MCF 10A (cell line): Measurements from ENCODE around the gene NCOA5. TPM values are rescaled to one million over a fixed set of nuclear protein-coding genes. Genes with fewer than 3 reads are reported as not detected.

Experiments
- BruUV-seq: library from RNA; stranded (reverse); fragments of 400-500 nt; replicated peaks from 2 replicates; lab custom pipeline; 2021; lab: Mats Ljungman, UMichigan
- CTCF ChIA-PET: fragments of 300-600 bp; sonication (Branson Sonifier 250); formaldehyde crosslinking; extraction: SDS; loops from one replicate; lab custom pipeline; 2021; ENCODE audit warnings: antibody characterized with exemption, inconsistent platforms; lab: Yijun Ruan, JAX
- POLR2A ChIA-PET: fragments of 300-600, 350-650 bp; sonication (Branson Sonifier 250); formaldehyde crosslinking; extraction: SDS; loops from one replicate; lab custom pipeline; 2020; ENCODE audit warnings: antibody characterized with exemption, inconsistent platforms; lab: Yijun Ruan, JAX
- DNase-seq: peaks from one replicate; pipeline ENCODE4 v3.0.0-alpha.2; 2018; ENCODE audit not compliant: unreplicated experiment
- H3K27ac Mint-ChIP-seq: one replicate; pipeline ENCODE4 v1.8.0; 2022; ENCODE audit warnings: mild to moderate bottlenecking, low read depth, mixed read lengths; ENCODE audit not compliant: unreplicated experiment
- H3K27me3 Mint-ChIP-seq: one replicate; pipeline ENCODE4 v1.8.0; 2022; ENCODE audit warnings: mixed read lengths; ENCODE audit not compliant: insufficient read depth, unreplicated experiment
- H3K36me3 Mint-ChIP-seq: one replicate; pipeline ENCODE4 v1.8.0; 2022; ENCODE audit warnings: mild to moderate bottlenecking, moderate library complexity, mixed read lengths; ENCODE audit not compliant: insufficient read depth, unreplicated experiment
- H3K4me1 Mint-ChIP-seq: one replicate; pipeline ENCODE4 v1.8.0; 2022; ENCODE audit warnings: mixed read lengths; ENCODE audit not compliant: insufficient read depth, unreplicated experiment
- H3K4me3 Mint-ChIP-seq: one replicate; pipeline ENCODE4 v1.8.0; 2022; ENCODE audit warnings: mild to moderate bottlenecking, moderate library complexity, mixed read lengths; ENCODE audit not compliant: unreplicated experiment
- H3K9me3 Mint-ChIP-seq: one replicate; pipeline ENCODE4 v1.8.0; 2022; ENCODE audit warnings: mixed read lengths; ENCODE audit not compliant: unreplicated experiment
- CTCF ChIP-seq: fragments of 200-600 bp; IDR thresholded peaks from one replicate; pipeline ENCODE4 v1.8.0; 2022; ENCODE audit warnings: antibody characterized with exemption, mild to moderate bottlenecking; ENCODE audit not compliant: unreplicated experiment
- intact Hi-C: fragments of 100-400 bp; cut with micrococcal nuclease; formaldehyde crosslinking; loops from 2 replicates; pipeline ENCODE4 v1.14.1; 2022
- total RNA-seq: library from RNA; stranded (reverse); gene quantifications from 2 replicates; pipeline ENCODE4 v1.2.3, GENCODE V29; 2022

Gene NCOA5
- total RNA-seq, 1 experiment from 2014 or later = 26.0 TPM

GRCh38 chr20:46132705-46133120, 43.0 kb upstream of the NCOA5 start:
- no peak overlapping the region for H3K27ac Mint-ChIP-seq
- CTCF ChIA-PET = interaction anchor here (0.5 to 8.3 kb wide), 73 partner anchors 8 to 1236 kb away, joined by 3 to 146 read pairs (median 4); no protein-coding TSS in a partner anchor
- DNase-seq = peak; percentile 62
- POLR2A ChIA-PET = interaction anchor here (0.5 to 1.6 kb wide), 6 partner anchors 15 to 232 kb away, joined by 3 to 4 read pairs (median 3); no protein-coding TSS in a partner anchor
- H3K27me3 Mint-ChIP-seq = peaks cover 23% of the 10 kb centered on the region
- H3K4me1 Mint-ChIP-seq = no peaks in the 10 kb centered on the region
- H3K36me3 Mint-ChIP-seq = no peaks in the 10 kb centered on the region
- intact Hi-C loops = loop anchor here (1.0 kb wide), 3 partner anchors 193 to 306 kb away; no protein-coding TSS in a partner anchor
- no peak overlapping the region for H3K4me3 Mint-ChIP-seq
- TF ChIP-seq CTCF = peak; percentile 90
- no TSS peak for BruUV-seq
- H3K9me3 Mint-ChIP-seq = no peaks in the 10 kb centered on the region

- H3K27me3 Mint-ChIP-seq = peaks cover 29% of the 10 kb centered on the region
Observed at GRCh38 chr20:46131396-46131795, 41.6 kb upstream of the NCOA5 start.

DNA sequence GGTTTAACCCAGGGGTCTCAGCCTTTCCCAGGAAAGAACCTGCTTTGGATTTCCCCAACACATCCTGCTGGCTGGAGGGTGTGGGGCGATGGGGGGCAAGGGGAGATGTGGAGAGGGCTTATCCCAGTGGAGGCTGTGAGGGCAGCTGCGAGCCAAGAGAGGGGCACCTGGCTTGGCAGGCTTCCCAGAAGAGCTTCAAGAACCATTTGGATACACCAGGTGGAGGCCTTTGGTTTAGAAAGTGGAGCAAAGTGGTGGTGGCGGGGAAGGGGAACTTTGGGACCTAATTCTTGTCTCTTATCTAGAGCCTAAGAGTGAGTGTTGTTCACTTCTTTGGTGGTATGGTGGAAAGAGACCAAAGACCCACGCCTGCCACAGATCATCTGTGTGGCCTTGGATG, 40.8 kb upstream of the NCOA5 start:
- H3K36me3 Mint-ChIP-seq = peaks cover 5% of the 10 kb centered on the region
- no TSS peak for BruUV-seq
- no peak overlapping the region for H3K27ac Mint-ChIP-seq
- H3K9me3 Mint-ChIP-seq = no peaks in the 10 kb centered on the region
- peaks cover 36% of the 10 kb centered on the region for H3K27me3 Mint-ChIP-seq
- ChIA-PET POLR2A (interaction anchor here (0.9 to 1.9 kb wide), 2 partner anchors 137 to 276 kb away, joined by 3 to 6 read pairs; partner anchors contain the start of gene ELMO2), CTCF (interaction anchor here (0.7 to 8.3 kb wide), 12 partner anchors 14 to 1424 kb away, joined by 3 to 146 read pairs (median 4); no protein-coding TSS in a partner anchor)
- intact Hi-C loops = no loop called here
- H3K4me1 Mint-ChIP-seq = no peaks in the 10 kb centered on the region
- no peak overlapping the region for H3K4me3 Mint-ChIP-seq
- no peak for TF ChIP-seq CTCF
- no peak for DNase-seq

More at GRCh38 chr20:46131396-46131795, 41.6 kb upstream of the NCOA5 start:
- H3K36me3 Mint-ChIP-seq = peaks cover 5% of the 10 kb centered on the region
- intact Hi-C loops = no loop called here
- no peaks in the 10 kb centered on the region for H3K9me3 Mint-ChIP-seq
- H3K27ac Mint-ChIP-seq = no peak overlapping the region
- H3K4me3 Mint-ChIP-seq = no peak overlapping the region
- DNase-seq = no peak
- CTCF ChIA-PET = interaction anchor here (0.5 to 8.3 kb wide), 31 partner anchors 10 to 1460 kb away, joined by 3 to 146 read pairs (median 4); no protein-coding TSS in a partner anchor
- H3K4me1 Mint-ChIP-seq = no peaks in the 10 kb centered on the region
- BruUV-seq = no TSS peak
- POLR2A ChIA-PET = interaction anchor here (0.9 to 1.9 kb wide), 3 partner anchors 138 to 275 kb away, joined by 3 to 6 read pairs (median 4); partner anchors contain the start of gene ELMO2
- TF ChIP-seq CTCF = no peak

DNA sequence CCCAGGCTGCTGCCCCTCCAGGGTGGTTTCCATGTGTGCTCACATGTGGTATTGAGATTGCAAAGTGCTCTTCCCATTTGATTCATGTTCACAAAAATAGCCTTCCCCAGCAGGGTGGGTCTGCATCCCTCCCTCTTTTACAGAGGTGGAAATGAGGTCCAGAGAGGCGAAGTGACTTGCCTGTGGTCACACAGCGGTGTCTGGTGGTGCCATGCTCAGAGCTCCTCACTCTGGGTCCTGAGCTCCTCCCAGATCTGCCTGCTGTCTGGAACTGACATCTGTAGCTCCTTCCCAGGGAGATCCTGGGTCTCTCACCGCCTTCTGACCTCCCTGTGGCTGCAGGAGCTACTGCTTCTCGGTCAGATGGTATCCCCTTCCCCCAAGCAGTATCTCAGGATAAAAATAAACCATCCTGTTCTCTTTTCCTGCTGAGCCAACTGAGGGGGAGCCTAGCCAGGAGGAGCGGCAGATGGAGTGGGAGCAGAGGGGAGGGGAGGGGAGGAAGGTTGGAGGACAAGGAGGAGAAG, 40.3 kb upstream of the NCOA5 start:
- ChIA-PET CTCF (interaction anchor here (0.6 to 8.3 kb wide), 24 partner anchors 14 to 1816 kb away, joined by 3 to 146 read pairs (median 4); no protein-coding TSS in a partner anchor), POLR2A (interaction anchor here (0.6 to 0.7 kb wide), 2 partner anchors 9 to 60 kb away, joined by 3 read pairs; no protein-coding TSS in a partner anchor)
- H3K9me3 Mint-ChIP-seq = no peaks in the 10 kb centered on the region
- H3K27ac Mint-ChIP-seq = no peak overlapping the region
- no TSS peak for BruUV-seq
- no peak for TF ChIP-seq CTCF
- H3K4me1 Mint-ChIP-seq = no peaks in the 10 kb centered on the region
- intact Hi-C loops = no loop called here
- no peak overlapping the region for H3K4me3 Mint-ChIP-seq
- H3K36me3 Mint-ChIP-seq = peaks cover 5% of the 10 kb centered on the region
- DNase-seq = no peak
- H3K27me3 Mint-ChIP-seq = peaks cover 36% of the 10 kb centered on the region
